GM21360 (cell line): Measurements from ENCODE around the gene GAGE12F.
"Not testable (repeated sequence)": the region's sequence is repeated elsewhere in the genome, so short reads cannot be mapped to it uniquely, and the experiment has no call there.

ENCODE experiments used
- ATAC-seq: cut with Tn5 transposase; IDR thresholded peaks from one replicate; pipeline ENCODE4 v1.9.1; 2021; ENCODE audit warnings: mild to moderate bottlenecking, moderate library complexity; ENCODE audit not compliant: unreplicated experiment

Gene GAGE12F, protein sequence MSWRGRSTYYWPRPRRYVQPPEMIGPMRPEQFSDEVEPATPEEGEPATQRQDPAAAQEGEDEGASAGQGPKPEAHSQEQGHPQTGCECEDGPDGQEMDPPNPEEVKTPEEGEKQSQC

DNA sequence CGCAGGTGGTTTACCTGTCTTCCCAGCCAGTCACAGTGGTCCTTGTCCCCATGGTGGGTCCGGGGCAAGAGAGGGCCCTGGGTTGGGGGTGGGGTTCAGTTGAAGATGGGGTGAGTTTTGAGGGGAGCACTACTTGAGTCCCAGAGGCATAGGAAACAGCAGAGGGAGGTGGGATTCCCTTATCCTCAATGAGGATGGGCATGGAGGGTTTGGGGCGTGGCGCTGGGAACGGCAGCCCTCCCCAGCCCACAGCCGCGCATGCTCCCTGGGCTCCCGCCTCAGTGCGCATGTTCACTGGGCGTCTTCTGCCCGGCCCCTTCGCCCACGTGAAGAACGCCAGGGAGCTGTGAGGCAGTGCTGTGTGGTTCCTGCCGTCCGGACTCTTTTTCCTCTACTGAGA, at the start of gene GAGE12F:
GAGE12F (plus strand) TSS at position 301 of the 400 bp plus-strand sequence. CDS start 1,155 bp downstream, outside the sequence.
- ATAC-seq, result not testable (repeated sequence)

DNA sequence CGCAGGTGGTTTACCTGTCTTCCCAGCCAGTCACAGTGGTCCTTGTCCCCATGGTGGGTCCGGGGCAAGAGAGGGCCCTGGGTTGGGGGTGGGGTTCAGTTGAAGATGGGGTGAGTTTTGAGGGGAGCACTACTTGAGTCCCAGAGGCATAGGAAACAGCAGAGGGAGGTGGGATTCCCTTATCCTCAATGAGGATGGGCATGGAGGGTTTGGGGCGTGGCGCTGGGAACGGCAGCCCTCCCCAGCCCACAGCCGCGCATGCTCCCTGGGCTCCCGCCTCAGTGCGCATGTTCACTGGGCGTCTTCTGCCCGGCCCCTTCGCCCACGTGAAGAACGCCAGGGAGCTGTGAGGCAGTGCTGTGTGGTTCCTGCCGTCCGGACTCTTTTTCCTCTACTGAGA, 28.8 kb upstream of the GAGE12F start, which contains the start of gene GAGE12C:
GAGE12C (plus strand) TSS at position 301 of the 400 bp plus-strand sequence. CDS start 1,155 bp downstream, outside the sequence.
- not testable (repeated sequence) for ATAC-seq

DNA sequence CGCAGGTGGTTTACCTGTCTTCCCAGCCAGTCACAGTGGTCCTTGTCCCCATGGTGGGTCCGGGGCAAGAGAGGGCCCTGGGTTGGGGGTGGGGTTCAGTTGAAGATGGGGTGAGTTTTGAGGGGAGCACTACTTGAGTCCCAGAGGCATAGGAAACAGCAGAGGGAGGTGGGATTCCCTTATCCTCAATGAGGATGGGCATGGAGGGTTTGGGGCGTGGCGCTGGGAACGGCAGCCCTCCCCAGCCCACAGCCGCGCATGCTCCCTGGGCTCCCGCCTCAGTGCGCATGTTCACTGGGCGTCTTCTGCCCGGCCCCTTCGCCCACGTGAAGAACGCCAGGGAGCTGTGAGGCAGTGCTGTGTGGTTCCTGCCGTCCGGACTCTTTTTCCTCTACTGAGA, 19.2 kb upstream of the GAGE12F start, which contains the start of gene GAGE12D:
GAGE12D (plus strand) TSS at position 301 of the 400 bp plus-strand sequence. CDS start 1,155 bp downstream, outside the sequence.
- not testable (repeated sequence) for ATAC-seq

- not testable (repeated sequence) for ATAC-seq
Measured at GRCh38 chrX:49550989-49551388, 9.7 kb upstream of the GAGE12F start, which contains the start of gene GAGE12E. Gene GAGE12E (plus strand): TSS chrX:49551289. CDS start chrX:49552444, 1,155 bp downstream.

DNA sequence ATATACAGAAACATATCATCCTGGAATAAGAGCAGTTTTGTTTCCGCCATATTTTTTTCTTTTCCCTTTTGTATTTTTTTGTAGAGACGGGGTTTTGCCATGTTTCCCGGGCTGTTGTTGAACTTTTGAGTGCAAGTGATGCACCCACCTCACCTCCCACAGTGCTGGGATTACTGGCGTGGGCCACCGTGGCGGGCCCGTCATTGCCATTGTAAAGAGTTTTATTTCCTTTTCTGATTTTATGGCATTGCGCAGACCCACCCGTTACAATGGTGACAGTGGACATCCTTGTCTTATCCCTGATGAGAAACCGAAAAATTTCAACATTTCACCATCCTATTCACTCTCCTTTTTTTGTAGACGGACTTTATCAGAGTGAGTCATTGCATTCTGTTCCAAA, 8.1 kb downstream of the GAGE12F start:
- not testable (repeated sequence) for ATAC-seq

DNA sequence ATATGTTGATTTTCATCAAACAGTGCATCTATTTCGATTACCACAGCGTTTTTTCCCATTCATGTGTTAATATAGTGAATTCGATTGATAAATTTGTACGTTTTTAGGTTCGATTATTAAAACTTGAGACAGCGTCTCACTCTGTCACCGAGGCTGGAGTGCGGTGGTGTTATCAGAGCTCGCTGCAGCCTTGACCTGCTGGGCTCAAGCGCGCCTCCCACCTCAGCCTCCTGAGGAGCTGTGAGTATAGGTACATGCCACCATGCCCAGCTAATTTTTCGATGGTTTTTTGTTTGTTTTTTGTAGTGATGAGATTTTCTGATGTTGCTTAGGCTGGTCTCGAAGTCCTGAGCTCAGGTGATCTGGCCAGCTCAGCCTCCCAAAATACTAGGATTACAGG, 8.5 kb downstream of the GAGE12F start:
- not testable (repeated sequence) for ATAC-seq

GRCh38 chrX:49570100-49570499, 9.5 kb downstream of the GAGE12F start, which contains the start of gene GAGE12G:
Gene GAGE12G (plus strand): TSS chrX:49570400. CDS start chrX:49571555, 1,155 bp downstream.
- not testable (repeated sequence) for ATAC-seq

- not testable (repeated sequence) for ATAC-seq
Measured at GRCh38 chrX:49579649-49580048, 19.0 kb downstream of the GAGE12F start, which contains the start of gene GAGE12H. Gene GAGE12H (plus strand): TSS chrX:49579949. CDS start chrX:49581104, 1,155 bp downstream.

DNA sequence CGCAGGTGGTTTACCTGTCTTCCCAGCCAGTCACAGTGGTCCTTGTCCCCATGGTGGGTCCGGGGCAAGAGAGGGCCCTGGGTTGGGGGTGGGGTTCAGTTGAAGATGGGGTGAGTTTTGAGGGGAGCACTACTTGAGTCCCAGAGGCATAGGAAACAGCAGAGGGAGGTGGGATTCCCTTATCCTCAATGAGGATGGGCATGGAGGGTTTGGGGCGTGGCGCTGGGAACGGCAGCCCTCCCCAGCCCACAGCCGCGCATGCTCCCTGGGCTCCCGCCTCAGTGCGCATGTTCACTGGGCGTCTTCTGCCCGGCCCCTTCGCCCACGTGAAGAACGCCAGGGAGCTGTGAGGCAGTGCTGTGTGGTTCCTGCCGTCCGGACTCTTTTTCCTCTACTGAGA, 28.6 kb downstream of the GAGE12F start, which contains the start of gene GAGE2A:
GAGE2A (plus strand) TSS at position 301 of the 400 bp plus-strand sequence. CDS start 1,155 bp downstream, outside the sequence.
- not testable (repeated sequence) for ATAC-seq

- not testable (repeated sequence) for ATAC-seq
Measured at GRCh38 chrX:49589769-49590478, 29.3 kb downstream of the GAGE12F start.

- ATAC-seq, result not testable (repeated sequence)
Measured at GRCh38 chrX:49590488-49590887, 29.8 kb downstream of the GAGE12F start.

- not testable (repeated sequence) for ATAC-seq
Measured at GRCh38 chrX:49598720-49599119, 38.1 kb downstream of the GAGE12F start, which contains the start of gene GAGE1. Gene GAGE1 (plus strand): TSS chrX:49599020. CDS start chrX:49600175, 1,155 bp downstream.

GRCh38 chrX:49610718-49611310, 50.2 kb downstream of the GAGE12F start:
- no peak for ATAC-seq
